VCaP (cell line): ENCODE measurements around the gene IFNG-AS1.

Experiments
- H3K27ac ChIP-seq: fragments of 450-650 bp; 2 replicates; pipeline ENCODE4 v1.5.1; 2017
- CTCF ChIP-seq: fragments of 450-650 bp; conservative IDR thresholded peaks from 2 replicates; pipeline ENCODE4 v1.5.1; 2017; ENCODE audit warnings: mild to moderate bottlenecking, moderate library complexity

The IFNG-AS1 gene

GRCh38 chr12:68007033-68007432 is 17.8 kb downstream of the IFNG-AS1 start:
- H3K27ac ChIP-seq = no peak overlapping the region
- TF ChIP-seq CTCF = no peak

- H3K27ac ChIP-seq = no peak overlapping the region
- no peak for TF ChIP-seq CTCF
Observed at GRCh38 chr12:68007466-68007865, 18.2 kb downstream of the IFNG-AS1 start.

- no peak for TF ChIP-seq CTCF
- H3K27ac ChIP-seq = no peak overlapping the region
Observed at GRCh38 chr12:68011206-68011881, 22.1 kb downstream of the IFNG-AS1 start.

- no peak overlapping the region for H3K27ac ChIP-seq
- TF ChIP-seq CTCF = no peak
Observed at GRCh38 chr12:68011882-68012207, 22.6 kb downstream of the IFNG-AS1 start.

- no peak for TF ChIP-seq CTCF
- H3K27ac ChIP-seq = no peak overlapping the region
Observed at GRCh38 chr12:68012712-68013111, 23.5 kb downstream of the IFNG-AS1 start.

- no peak for TF ChIP-seq CTCF
- H3K27ac ChIP-seq = no peak overlapping the region
Observed at GRCh38 chr12:68013181-68013580, 23.9 kb downstream of the IFNG-AS1 start.

- TF ChIP-seq CTCF = no peak
- H3K27ac ChIP-seq = no peak overlapping the region
Observed at GRCh38 chr12:68016136-68016535, 26.9 kb downstream of the IFNG-AS1 start.
